Upper lobe of right lung (tissue), 1 donor: ENCODE measurements around the gene PTP4A2. TPM values are rescaled to one million over a fixed set of nuclear protein-coding genes. Genes with fewer than 3 reads are reported as not detected.

ENCODE experiments used
- ATAC-seq: fragments of 200-7000 bp; cut with Tn5 transposase; one replicate; pipeline ENCODE4 v1.9.1; 2020; ENCODE audit warnings: mild to moderate bottlenecking, moderate library complexity
- DNase-seq: peaks from one replicate; pipeline ENCODE4 v3.0.0-alpha.2; 2020
- H3K27ac ChIP-seq: fragments of 200-600 bp; one replicate; pipeline ENCODE4 v1.8.0; 2022
- H3K27me3 ChIP-seq: fragments of 200-600 bp; one replicate; pipeline ENCODE4 v1.8.0; 2022; ENCODE audit warnings: mild to moderate bottlenecking
- H3K36me3 ChIP-seq: fragments of 200-600 bp; one replicate; pipeline ENCODE4 v1.8.0; 2022
- H3K4me1 ChIP-seq: fragments of 200-600 bp; one replicate; pipeline ENCODE4 v1.8.0; 2022
- H3K4me3 ChIP-seq: fragments of 200-600 bp; one replicate; pipeline ENCODE4 v1.8.0; 2022; ENCODE audit warnings: mild to moderate bottlenecking
- H3K9me3 ChIP-seq: fragments of 200-600 bp; one replicate; pipeline ENCODE4 v1.8.0; 2022
- CTCF ChIP-seq: fragments of 200-600 bp; IDR thresholded peaks from one replicate; pipeline ENCODE4 v1.8.0; 2022; ENCODE audit warnings: antibody characterized with exemption
- intact Hi-C: fragments of 100-400 bp; cut with DNase I; formaldehyde crosslinking; loops from one replicate; pipeline ENCODE4 v1.11.0; 2022
- total RNA-seq: library from RNA; stranded (reverse); fragmentation: NEBNext Ultra II Directional; extraction: Animal tissue kit (Norgen Biotek cat#: 25700); gene quantifications from one replicate; pipeline ENCODE4 v1.2.1, GENCODE V29; 2021
- donor health status: DM: no; HTN: yes; CAD: no; lungs with severe emphysema.

Gene PTP4A2
- total RNA-seq, 1 donor from 2014 or later: 244 TPM

DNA sequence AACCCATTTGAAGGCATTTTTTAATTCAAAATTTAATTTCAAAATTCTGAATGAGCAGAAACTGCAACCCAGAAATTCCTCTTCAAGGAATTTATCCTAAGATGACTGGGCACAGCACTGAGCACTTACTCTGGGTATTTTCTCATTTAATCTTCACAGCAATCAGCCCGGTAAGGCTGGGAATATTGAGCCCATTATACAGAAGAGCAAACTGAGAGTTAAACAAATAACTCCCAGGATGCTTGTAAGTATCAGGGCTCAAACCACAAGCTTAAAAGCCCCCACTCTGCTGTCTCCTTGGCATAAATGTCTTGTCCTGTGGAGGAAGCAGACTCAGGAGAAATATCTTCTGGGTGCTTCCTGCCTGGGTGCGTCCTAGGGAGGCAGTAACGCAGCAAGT is 69.3 kb downstream of the PTP4A2 start:
- DNase-seq: no peak
- no peak for ATAC-seq
- intact Hi-C loops: no loop called here
- Histone ChIP-seq H3K4me3 (no peak overlapping the region), H3K9me3 (no peaks in the 10 kb centered on the region), H3K36me3 (no peaks in the 10 kb centered on the region), H3K4me1 (no peaks in the 10 kb centered on the region), H3K27ac (no peak overlapping the region), H3K27me3 (no peaks in the 10 kb centered on the region)
- no peak for TF ChIP-seq CTCF

DNA sequence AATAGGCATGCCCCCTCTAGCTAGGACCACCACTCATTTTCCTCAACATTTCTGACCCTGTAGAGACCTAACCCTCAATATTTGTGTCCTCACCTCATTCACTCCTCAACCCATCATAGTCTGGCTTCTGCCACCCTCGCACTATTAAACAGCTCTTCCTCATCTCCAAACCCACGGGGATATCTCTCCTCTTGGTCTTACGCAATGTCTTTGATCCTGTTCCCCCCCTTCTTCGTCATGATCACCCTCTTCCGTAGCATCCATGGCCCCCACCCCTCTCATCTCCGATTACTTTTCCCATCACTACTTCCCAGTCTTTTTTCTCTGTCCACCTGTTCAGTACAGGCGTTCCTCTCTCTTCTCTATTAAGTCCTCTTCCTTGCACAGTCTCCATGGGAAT is 70.6 kb downstream of the PTP4A2 start:
- Histone ChIP-seq H3K36me3 (no peaks in the 10 kb centered on the region), H3K27ac (no peak overlapping the region), H3K4me1 (no peaks in the 10 kb centered on the region), H3K27me3 (no peaks in the 10 kb centered on the region), H3K4me3 (no peak overlapping the region), H3K9me3 (no peaks in the 10 kb centered on the region)
- intact Hi-C loops: no loop called here
- no peak for ATAC-seq
- DNase-seq: no peak
- TF ChIP-seq CTCF: no peak

GRCh38 chr1:31866450-31867032 is 71.6 kb downstream of the PTP4A2 start:
- peak; percentile 35 for ATAC-seq
- no peak overlapping the region for H3K27ac ChIP-seq
- TF ChIP-seq CTCF: no peak

GRCh38 chr1:31865728-31866449 is 72.3 kb downstream of the PTP4A2 start:
- H3K4me1 ChIP-seq: no peaks in the 10 kb centered on the region
- H3K9me3 ChIP-seq: no peaks in the 10 kb centered on the region
- ATAC-seq: no peak
- TF ChIP-seq CTCF: no peak
- H3K4me3 ChIP-seq: no peak overlapping the region
- intact Hi-C loops: no loop called here
- no peaks in the 10 kb centered on the region for H3K27me3 ChIP-seq
- H3K36me3 ChIP-seq: no peaks in the 10 kb centered on the region
- no peak for DNase-seq
- no peak overlapping the region for H3K27ac ChIP-seq

More at GRCh38 chr1:31866450-31867032, 71.6 kb downstream of the PTP4A2 start:
- Histone ChIP-seq H3K9me3 (no peaks in the 10 kb centered on the region), H3K27me3 (no peaks in the 10 kb centered on the region), H3K36me3 (no peaks in the 10 kb centered on the region), H3K4me3 (no peak overlapping the region), H3K4me1 (no peaks in the 10 kb centered on the region)
- no peak for DNase-seq
- intact Hi-C loops: no loop called here

DNA sequence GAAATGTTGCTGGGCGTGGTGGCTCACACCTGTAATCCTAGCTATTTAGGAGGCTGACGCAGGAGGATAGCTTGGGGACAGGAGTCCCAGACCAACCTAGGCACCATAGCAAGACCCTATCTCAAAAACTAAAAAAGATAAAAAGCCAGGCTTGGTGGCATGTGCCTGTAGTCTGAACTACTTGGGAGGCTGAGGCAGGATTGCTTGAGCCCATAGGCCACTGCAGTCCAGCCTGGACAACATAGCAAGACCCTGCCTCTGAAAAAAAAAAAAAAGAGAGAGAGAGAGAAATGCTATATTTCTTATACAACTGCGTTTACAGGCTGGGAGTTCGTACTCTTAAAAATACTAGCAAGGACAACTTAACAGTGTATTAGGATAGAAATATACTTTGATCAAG is 76.1 kb downstream of the PTP4A2 start:
- Histone ChIP-seq H3K4me1 (no peaks in the 10 kb centered on the region), H3K4me3 (no peak overlapping the region), H3K27me3 (no peaks in the 10 kb centered on the region), H3K27ac (no peak overlapping the region), H3K9me3 (no peaks in the 10 kb centered on the region), H3K36me3 (no peaks in the 10 kb centered on the region)
- DNase-seq: no peak
- TF ChIP-seq CTCF: no peak
- ATAC-seq: no peak
- intact Hi-C loops: no loop called here
